C4-2B (cell line): ENCODE data around the gene ARHGAP26.
"Not testable (repeated sequence)": the region's sequence is repeated elsewhere in the genome, so short reads cannot be mapped to it uniquely, and the experiment has no call there.

Source experiments
- H3K27ac ChIP-seq: fragments of 450-650 bp; 2 replicates; pipeline ENCODE4 v1.5.1; 2017
- ZFX ChIP-seq: fragments of 450-650 bp; IDR thresholded peaks from 2 replicates; pipeline ENCODE4 v1.6.1; 2017
- TF ChIP-seq, protein P1 (sequence below): fragments of 450-650 bp; conservative IDR thresholded peaks from 2 replicates; pipeline ENCODE4 v1.5.1; 2017; ENCODE audit warnings: mild to moderate bottlenecking

The ARHGAP26 gene

DNA sequence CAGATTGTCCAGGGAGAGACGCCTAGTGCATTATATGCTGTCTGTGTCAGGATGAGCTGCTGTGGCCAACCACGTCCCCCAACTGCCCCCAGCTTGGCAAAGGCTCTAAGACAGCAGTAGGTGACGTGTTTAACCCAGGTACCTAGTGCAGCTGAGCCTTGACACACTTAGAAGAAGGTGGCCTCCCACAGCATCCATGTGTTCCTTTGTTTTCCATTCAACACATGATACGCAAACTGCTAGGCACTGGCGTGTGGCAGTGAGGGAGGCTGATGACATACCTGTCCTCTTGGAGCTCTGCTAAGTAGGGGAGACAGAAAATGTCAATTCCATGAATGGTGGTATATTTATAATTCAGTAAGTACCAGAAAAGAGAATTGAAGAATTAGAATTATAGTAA, 341.6 kb downstream of the ARHGAP26 start:
- no peak overlapping the region for H3K27ac ChIP-seq
- TF ChIP-seq, protein P1, sequence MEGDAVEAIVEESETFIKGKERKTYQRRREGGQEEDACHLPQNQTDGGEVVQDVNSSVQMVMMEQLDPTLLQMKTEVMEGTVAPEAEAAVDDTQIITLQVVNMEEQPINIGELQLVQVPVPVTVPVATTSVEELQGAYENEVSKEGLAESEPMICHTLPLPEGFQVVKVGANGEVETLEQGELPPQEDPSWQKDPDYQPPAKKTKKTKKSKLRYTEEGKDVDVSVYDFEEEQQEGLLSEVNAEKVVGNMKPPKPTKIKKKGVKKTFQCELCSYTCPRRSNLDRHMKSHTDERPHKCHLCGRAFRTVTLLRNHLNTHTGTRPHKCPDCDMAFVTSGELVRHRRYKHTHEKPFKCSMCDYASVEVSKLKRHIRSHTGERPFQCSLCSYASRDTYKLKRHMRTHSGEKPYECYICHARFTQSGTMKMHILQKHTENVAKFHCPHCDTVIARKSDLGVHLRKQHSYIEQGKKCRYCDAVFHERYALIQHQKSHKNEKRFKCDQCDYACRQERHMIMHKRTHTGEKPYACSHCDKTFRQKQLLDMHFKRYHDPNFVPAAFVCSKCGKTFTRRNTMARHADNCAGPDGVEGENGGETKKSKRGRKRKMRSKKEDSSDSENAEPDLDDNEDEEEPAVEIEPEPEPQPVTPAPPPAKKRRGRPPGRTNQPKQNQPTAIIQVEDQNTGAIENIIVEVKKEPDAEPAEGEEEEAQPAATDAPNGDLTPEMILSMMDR, result no peak
- no peak for TF ChIP-seq ZFX

DNA sequence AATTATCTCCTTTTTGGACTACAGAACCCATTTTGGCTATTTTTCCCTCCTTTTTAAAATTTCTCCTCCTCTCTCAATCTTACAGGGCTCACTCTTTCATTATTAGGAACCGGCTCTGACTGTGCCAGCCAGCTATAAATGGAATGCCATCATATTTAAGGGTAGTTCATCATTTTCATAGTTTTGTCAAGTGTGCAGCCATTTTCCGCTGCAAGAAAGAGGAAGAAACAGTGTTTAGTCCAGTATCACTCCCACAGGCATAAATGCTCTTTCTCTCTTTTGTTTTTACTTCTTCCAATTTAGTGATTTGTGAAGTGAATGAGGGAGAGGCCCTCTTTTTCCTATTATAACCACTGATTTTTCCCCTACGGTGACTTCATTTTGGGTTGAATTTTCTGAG, 343.3 kb downstream of the ARHGAP26 start:
- no peak overlapping the region for H3K27ac ChIP-seq
- no peak for TF ChIP-seq ZFX
- TF ChIP-seq, protein P1, result no peak

DNA sequence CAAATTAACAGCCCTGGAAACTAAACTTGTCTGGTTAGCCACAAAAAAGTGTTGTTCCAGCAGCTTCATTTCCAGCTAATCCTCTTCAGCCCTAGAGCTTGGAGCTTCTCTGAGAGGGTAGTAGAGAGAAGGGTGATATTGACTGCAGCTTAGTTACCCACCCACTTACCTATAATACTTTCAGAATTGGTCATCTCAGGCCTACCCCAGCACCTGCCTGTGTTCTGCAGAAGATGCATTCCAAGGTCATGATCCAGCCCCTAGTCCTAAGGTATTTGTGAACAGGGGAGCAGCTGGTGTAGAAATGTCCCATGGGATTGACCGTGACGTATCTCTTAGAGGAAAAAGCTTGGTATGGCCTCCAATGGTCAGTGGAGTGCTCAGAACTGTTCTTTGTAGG, 344.3 kb downstream of the ARHGAP26 start:
- TF ChIP-seq ZFX, result no peak
- TF ChIP-seq, protein P1, result no peak
- H3K27ac ChIP-seq, result no peak overlapping the region

DNA sequence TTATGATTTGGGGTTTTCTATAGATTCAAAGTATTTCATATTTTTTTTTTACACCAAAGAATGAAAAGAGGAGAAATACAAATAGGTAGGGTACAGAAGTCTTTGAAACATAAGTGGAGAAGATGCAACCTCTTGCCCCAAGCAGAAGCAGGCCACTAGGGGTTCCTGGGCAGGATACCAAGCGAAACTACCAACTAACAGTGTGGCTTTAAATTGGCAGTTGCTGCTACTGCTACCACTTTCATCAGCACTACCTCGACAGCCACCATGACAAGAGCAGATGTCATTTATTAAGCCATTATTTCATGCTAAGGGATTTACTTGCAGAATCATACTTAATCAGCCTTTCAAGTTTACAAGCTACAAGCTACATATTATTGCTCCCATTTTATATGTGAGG, 345.2 kb downstream of the ARHGAP26 start:
- no peak overlapping the region for H3K27ac ChIP-seq
- TF ChIP-seq, protein P1, result no peak
- no peak for TF ChIP-seq ZFX

DNA sequence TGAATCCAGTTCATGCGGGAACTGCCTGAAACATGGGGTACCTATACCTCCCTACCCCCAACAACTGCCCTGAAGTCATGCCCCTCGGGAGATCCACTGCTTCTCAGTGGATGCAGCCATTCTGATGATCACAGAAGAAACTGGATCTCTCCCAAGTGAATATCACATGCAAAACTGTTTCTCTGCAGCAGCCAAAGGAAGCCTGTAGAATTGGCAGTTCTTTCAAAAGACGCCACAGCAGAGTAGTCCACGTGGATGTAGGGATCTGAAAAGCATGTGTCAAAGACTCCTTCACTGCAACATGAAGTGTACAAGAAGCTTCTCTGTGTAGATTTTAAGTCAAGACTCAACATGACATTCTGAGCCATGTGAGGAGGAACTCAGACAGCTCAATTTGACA, 346.6 kb downstream of the ARHGAP26 start:
- H3K27ac ChIP-seq, result no peak overlapping the region
- no peak for TF ChIP-seq ZFX
- TF ChIP-seq, protein P1, result no peak

DNA sequence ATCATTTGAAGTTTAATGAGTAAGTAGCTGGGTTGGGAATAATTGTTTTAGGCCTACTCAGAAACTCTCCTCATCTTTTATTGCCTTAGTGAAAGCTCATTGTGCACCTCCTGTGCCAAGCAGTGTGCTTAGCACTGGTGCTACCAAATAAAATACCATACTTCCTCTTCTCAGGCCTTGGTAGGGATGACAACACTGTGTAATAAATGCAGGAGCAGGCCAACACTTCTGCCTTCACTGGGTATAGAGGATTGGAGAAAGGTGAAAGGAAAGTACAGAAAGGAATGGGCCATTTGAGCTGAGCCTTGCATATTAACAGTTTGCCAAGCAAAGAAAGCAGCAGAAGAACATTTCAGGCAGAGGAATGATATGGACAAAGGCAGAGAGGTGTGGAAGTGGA, 347.6 kb downstream of the ARHGAP26 start:
- no peak overlapping the region for H3K27ac ChIP-seq
- TF ChIP-seq ZFX, result no peak
- TF ChIP-seq, protein P1, result no peak

DNA sequence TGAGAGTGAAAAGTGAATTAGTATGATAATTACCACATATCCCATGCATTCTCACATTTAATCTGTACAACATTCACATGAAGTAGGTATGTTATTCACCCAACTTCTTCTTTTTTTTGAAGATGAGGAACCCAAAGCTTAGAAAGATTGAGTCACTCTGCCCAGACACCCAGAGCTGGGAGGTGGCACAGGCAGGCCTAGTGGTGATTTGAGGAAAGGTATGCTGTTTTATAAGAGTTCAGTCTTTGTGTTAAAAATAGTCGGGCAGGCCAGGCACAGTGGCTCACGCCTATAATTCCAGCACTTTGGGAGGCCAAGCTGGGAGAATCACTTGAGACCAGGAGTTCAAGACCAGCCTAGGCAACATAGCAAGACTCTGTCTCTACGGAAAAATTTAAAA, 348.0 kb downstream of the ARHGAP26 start:
- TF ChIP-seq, protein P1, result no peak
- no peak for TF ChIP-seq ZFX
- no peak overlapping the region for H3K27ac ChIP-seq

DNA sequence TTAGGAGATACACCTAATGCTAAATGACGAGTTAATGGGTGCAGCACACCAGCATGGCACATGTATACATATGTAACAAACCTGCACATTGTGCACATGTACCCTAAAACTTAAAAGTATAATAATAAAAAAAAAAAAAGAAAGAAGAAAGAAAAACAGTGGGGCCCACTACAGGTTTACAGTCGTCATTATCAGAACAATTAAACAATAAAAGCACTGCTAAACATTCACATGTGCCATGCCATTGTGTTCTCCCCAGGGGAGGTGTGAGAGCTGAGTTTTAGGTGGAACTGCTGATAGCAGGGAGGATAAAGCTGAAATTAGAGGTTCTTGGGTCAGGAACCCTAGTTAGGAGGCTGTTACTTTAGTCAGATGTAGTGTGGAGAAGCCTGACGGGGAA, 348.6 kb downstream of the ARHGAP26 start:
- not testable (repeated sequence) for H3K27ac ChIP-seq
